Activated naive CD8-positive, alpha-beta T cell treated with anti-CD3 and anti-CD28 coated beads, Interleukin-2, amount 10 ng/mL, durations not matched to agents 7 days and 5 days (primary cell): ENCODE measurements around the gene CS. TPM values are rescaled to one million over a fixed set of nuclear protein-coding genes. Genes with fewer than 3 reads are reported as not detected.

Experiments
- ATAC-seq: fragments of 150-1000 bp; cut with Tn5 transposase; one replicate; pipeline ENCODE4 v1.10.0; 2021; ENCODE audit warnings: low read depth, moderate library complexity
- POLR2A ChIA-PET: fragments of 350-600 bp; sonication (Branson Sonifier 250); formaldehyde crosslinking; loops from one replicate; lab custom pipeline; 2021; ENCODE audit warnings: antibody characterized with exemption; lab: Charles Lee
- DNase-seq: peaks from one replicate; pipeline ENCODE4 v3.0.0; 2021
- H3K27ac Mint-ChIP-seq: one replicate; pipeline ENCODE4 v1.8.0; 2022; ENCODE audit warnings: mild to moderate bottlenecking, mixed read lengths
- H3K27me3 Mint-ChIP-seq: one replicate; pipeline ENCODE4 v1.8.0; 2022; ENCODE audit warnings: mild to moderate bottlenecking, moderate library complexity, mixed read lengths
- H3K36me3 Mint-ChIP-seq: one replicate; pipeline ENCODE4 v1.8.0; 2021; ENCODE audit warnings: mild to moderate bottlenecking, mixed read lengths
- H3K4me1 Mint-ChIP-seq: one replicate; pipeline ENCODE4 v1.8.0; 2021; ENCODE audit warnings: mixed read lengths
- H3K4me3 Mint-ChIP-seq: one replicate; pipeline ENCODE4 v1.8.0; 2022; ENCODE audit warnings: mild to moderate bottlenecking, moderate library complexity, mixed read lengths
- H3K9me3 Mint-ChIP-seq: one replicate; pipeline ENCODE4 v1.8.0; 2021; ENCODE audit warnings: mixed read lengths
- total RNA-seq, 2 experiments: library from RNA; stranded (reverse); gene quantifications; one replicate each; pipeline ENCODE4 v1.2.3, GENCODE V29; 2021

CS gene
- total RNA-seq, 2 experiments from 2014 or later, result 165 to 176 TPM

- H3K36me3 Mint-ChIP-seq, result peaks cover 6% of the 10 kb centered on the region
- no peak for ATAC-seq
Measured at GRCh38 chr12:56248711-56249110, 51.4 kb downstream of the CS start.

GRCh38 chr12:56247923-56248322, 52.2 kb downstream of the CS start:
- Mint-ChIP-seq H3K4me1 (peaks cover 5% of the 10 kb centered on the region), H3K27me3 (no peaks in the 10 kb centered on the region), H3K4me3 (no peak overlapping the region), H3K36me3 (peaks cover 6% of the 10 kb centered on the region), H3K9me3 (no peaks in the 10 kb centered on the region), H3K27ac (no peak overlapping the region)
- no peak for ATAC-seq
- POLR2A ChIA-PET, result interaction anchor here (0.6 to 0.9 kb wide), 2 partner anchors 26 to 125 kb away, joined by 3 to 6 read pairs; partner anchors contain the start of gene RNF41
- no peak for DNase-seq

More at GRCh38 chr12:56248711-56249110, 51.4 kb downstream of the CS start:
- Mint-ChIP-seq H3K27me3 (no peaks in the 10 kb centered on the region), H3K27ac (no peak overlapping the region), H3K9me3 (no peaks in the 10 kb centered on the region), H3K4me3 (no peak overlapping the region), H3K4me1 (peaks cover 5% of the 10 kb centered on the region)
- POLR2A ChIA-PET, result interaction anchor here (0.6 kb wide), 1 partner anchor 177 kb away, joined by 6 read pairs; no protein-coding TSS in a partner anchor
- no peak for DNase-seq

GRCh38 chr12:56244494-56244893, 55.6 kb downstream of the CS start:
- ATAC-seq (no peak), DNase-seq (no peak)
- POLR2A ChIA-PET, result no interaction called here
- no peak overlapping the region for H3K27ac Mint-ChIP-seq
- no peaks in the 10 kb centered on the region for H3K27me3 Mint-ChIP-seq
- H3K4me3 Mint-ChIP-seq, result no peak overlapping the region
- peaks cover 5% of the 10 kb centered on the region for H3K4me1 Mint-ChIP-seq
- peaks cover 6% of the 10 kb centered on the region for H3K36me3 Mint-ChIP-seq
- no peaks in the 10 kb centered on the region for H3K9me3 Mint-ChIP-seq

- POLR2A ChIA-PET, result interaction anchor here (0.6 kb wide), 1 partner anchor 448 kb away, joined by 4 read pairs; no protein-coding TSS in a partner anchor
Measured at GRCh38 chr12:56243731-56244181, 56.4 kb downstream of the CS start.

GRCh38 chr12:56242986-56243385, 57.1 kb downstream of the CS start:
- POLR2A ChIA-PET, result no interaction called here
- no peak for DNase-seq
- peaks cover 3% of the 10 kb centered on the region for H3K36me3 Mint-ChIP-seq
- H3K27ac Mint-ChIP-seq, result no peak overlapping the region
- no peaks in the 10 kb centered on the region for H3K27me3 Mint-ChIP-seq
- no peaks in the 10 kb centered on the region for H3K9me3 Mint-ChIP-seq
- no peak overlapping the region for H3K4me3 Mint-ChIP-seq
- no peak for ATAC-seq
- H3K4me1 Mint-ChIP-seq, result peaks cover 1% of the 10 kb centered on the region

More at GRCh38 chr12:56243731-56244181, 56.4 kb downstream of the CS start:
- DNase-seq, result no peak
- Mint-ChIP-seq H3K4me1 (peaks cover 1% of the 10 kb centered on the region), H3K27ac (no peak overlapping the region), H3K9me3 (no peaks in the 10 kb centered on the region), H3K27me3 (no peaks in the 10 kb centered on the region), H3K4me3 (no peak overlapping the region), H3K36me3 (peaks cover 3% of the 10 kb centered on the region)
- no peak for ATAC-seq

- Mint-ChIP-seq H3K4me3 (no peak overlapping the region), H3K27me3 (no peaks in the 10 kb centered on the region), H3K27ac (no peak overlapping the region), H3K4me1 (no peaks in the 10 kb centered on the region), H3K36me3 (no peaks in the 10 kb centered on the region), H3K9me3 (no peaks in the 10 kb centered on the region)
- DNase-seq (no peak), ATAC-seq (no peak)
- POLR2A ChIA-PET, result no interaction called here
Measured at GRCh38 chr12:56241424-56242303, 58.5 kb downstream of the CS start.

GRCh38 chr12:56237552-56237951, 62.6 kb downstream of the CS start:
- POLR2A ChIA-PET, result interaction anchor here (0.5 kb wide), 1 partner anchor 452 kb away, joined by 4 read pairs; no protein-coding TSS in a partner anchor
- Mint-ChIP-seq H3K27ac (no peak overlapping the region), H3K9me3 (no peaks in the 10 kb centered on the region), H3K27me3 (no peaks in the 10 kb centered on the region), H3K4me1 (no peaks in the 10 kb centered on the region), H3K36me3 (no peaks in the 10 kb centered on the region), H3K4me3 (no peak overlapping the region)
- DNase-seq (no peak), ATAC-seq (no peak)

GRCh38 chr12:56236985-56237384, 63.1 kb downstream of the CS start:
- DNase-seq (no peak), ATAC-seq (no peak)
- Mint-ChIP-seq H3K4me1 (no peaks in the 10 kb centered on the region), H3K9me3 (no peaks in the 10 kb centered on the region), H3K27me3 (no peaks in the 10 kb centered on the region), H3K27ac (no peak overlapping the region), H3K4me3 (no peak overlapping the region), H3K36me3 (no peaks in the 10 kb centered on the region)
- POLR2A ChIA-PET, result no interaction called here

- H3K4me3 Mint-ChIP-seq, result no peak overlapping the region
- POLR2A ChIA-PET, result interaction anchor here (0.9 kb wide), 1 partner anchor 14 kb away, joined by 4 read pairs; the partner anchor contains the start of gene RNF41
- H3K4me1 Mint-ChIP-seq, result no peaks in the 10 kb centered on the region
- DNase-seq, result no peak
- no peaks in the 10 kb centered on the region for H3K36me3 Mint-ChIP-seq
- ATAC-seq, result no peak
- H3K9me3 Mint-ChIP-seq, result no peaks in the 10 kb centered on the region
- H3K27me3 Mint-ChIP-seq, result no peaks in the 10 kb centered on the region
- no peak overlapping the region for H3K27ac Mint-ChIP-seq
Measured at GRCh38 chr12:56236091-56236490, 64.0 kb downstream of the CS start.

GRCh38 chr12:56234746-56235436, 65.2 kb downstream of the CS start:
- H3K36me3 Mint-ChIP-seq, result no peaks in the 10 kb centered on the region
- H3K27me3 Mint-ChIP-seq, result no peaks in the 10 kb centered on the region

GRCh38 chr12:56231184-56231582, 68.9 kb downstream of the CS start:
- no peak for ATAC-seq
- Mint-ChIP-seq H3K36me3 (peaks cover 10% of the 10 kb centered on the region), H3K4me3 (no peak overlapping the region), H3K27me3 (no peaks in the 10 kb centered on the region), H3K27ac (no peak overlapping the region), H3K4me1 (peaks cover 2% of the 10 kb centered on the region), H3K9me3 (no peaks in the 10 kb centered on the region)
- POLR2A ChIA-PET, result no interaction called here
- DNase-seq, result no peak

More at GRCh38 chr12:56234746-56235436, 65.2 kb downstream of the CS start:
- no peaks in the 10 kb centered on the region for H3K9me3 Mint-ChIP-seq
- no peak overlapping the region for H3K27ac Mint-ChIP-seq
- H3K4me3 Mint-ChIP-seq, result no peak overlapping the region
- DNase-seq (no peak), ATAC-seq (no peak)
- H3K4me1 Mint-ChIP-seq, result peaks cover 2% of the 10 kb centered on the region
- POLR2A ChIA-PET, result no interaction called here

GRCh38 chr12:56230432-56231183, 69.5 kb downstream of the CS start:
- POLR2A ChIA-PET, result no interaction called here
- peaks cover 7% of the 10 kb centered on the region for H3K4me1 Mint-ChIP-seq
- no peaks in the 10 kb centered on the region for H3K27me3 Mint-ChIP-seq

GRCh38 chr12:56229916-56230431, 70.2 kb downstream of the CS start, which contains the start of gene SLC39A5:
Gene SLC39A5, plus strand, starts transcription at chr12:56230051. Its CDS starts 1,224 bp downstream, at chr12:56231275.
- DNase-seq (no peak), ATAC-seq (no peak)
- POLR2A ChIA-PET, result no interaction called here
- Mint-ChIP-seq H3K4me3 (no peak within 1 kb of the TSS), H3K9me3 (no peaks in the 10 kb centered on the region), H3K4me1 (peaks cover 13% of the 10 kb centered on the region), H3K36me3 (peaks cover 13% of the 10 kb centered on the region), H3K27me3 (no peaks in the 10 kb centered on the region), H3K27ac (no peak within 1 kb of the TSS)

More at GRCh38 chr12:56230432-56231183, 69.5 kb downstream of the CS start:
- no peak for DNase-seq
- Mint-ChIP-seq H3K36me3 (peaks cover 13% of the 10 kb centered on the region), H3K27ac (no peak overlapping the region), H3K9me3 (no peaks in the 10 kb centered on the region), H3K4me3 (no peak overlapping the region)
- no peak for ATAC-seq
